Uterus (tissue), 2 donors: Measurements from ENCODE around the gene EHBP1L1.

Experiments used
- CTCF ChIP-seq, 4 experiments: fragments of 200-600 bp in 2 of 4; fragments of 450-650 bp in 2 of 4; sonication (generic) in 2 of 4; IDR thresholded peaks; one replicate each; pipeline ENCODE4 v1.5.1; 2016 to 2019; ENCODE audit warnings: antibody characterized with exemption in 4 of 4, mild to moderate bottlenecking in 2 of 4, moderate library complexity in 1 of 4
- POLR2A ChIP-seq, 2 donors: fragments of 450-650 bp; IDR thresholded peaks; one replicate each; pipeline ENCODE4 v1.6.1; 2016; ENCODE audit warnings: antibody characterized with exemption in 2 of 2, mild to moderate bottlenecking in 1 of 2, moderate library complexity in 1 of 2

GRCh38 chr11:65558930-65559509 is 16.8 kb upstream of the EHBP1L1 start:
- TF ChIP-seq CTCF (IDR thresholded peaks at IDR 0.05) = peak in 1 of 4 experiments; percentile 40
- TF ChIP-seq POLR2A (IDR thresholded peaks at IDR 0.05) = no peak
